ENCODE results near the gene PDZD2.
A peak's percentile ranks its signal among the peaks of the same experiment; 100 is the strongest.
"Not testable (repeated sequence)": the region's sequence is repeated elsewhere in the genome, so short reads cannot be mapped to it uniquely, and the experiment has no call there.

PDZD2 gene

GRCh38 chr5:32030686-32031085 lies 391.8 kb downstream of the PDZD2 start:
- no peaks in the 10 kb centered on the region for H3K9me3 ChIP-seq
- DNase-seq: no peak
- H3K36me3 ChIP-seq: no peaks in the 10 kb centered on the region
- TF ChIP-seq CTCF (IDR thresholded peaks at IDR 0.05): no peak
- H3K4me1 ChIP-seq: peaks cover 0 to 31% (median 18%) of the 10 kb centered on the region in 4 donors
- H3K27me3 ChIP-seq: no peaks in the 10 kb centered on the region
- no peak overlapping the region for H3K4me3 ChIP-seq
- intact Hi-C loops (cut with DNase I; ENCODE audit: low total_unique reads): no loop called here
- no peak overlapping the region for H3K27ac ChIP-seq

- H3K27ac ChIP-seq: no peak overlapping the region
- TF ChIP-seq CTCF (IDR thresholded peaks at IDR 0.05): no peak
- H3K27me3 ChIP-seq: no peaks in the 10 kb centered on the region
- DNase-seq: no peak
- H3K9me3 ChIP-seq: no peaks in the 10 kb centered on the region
- intact Hi-C loops (cut with DNase I; ENCODE audit: low total_unique reads): no loop called here
- H3K4me1 ChIP-seq: peaks cover 0 to 31% (median 18%) of the 10 kb centered on the region in 4 donors
- no peak overlapping the region for H3K4me3 ChIP-seq
- no peaks in the 10 kb centered on the region for H3K36me3 ChIP-seq
Measured at GRCh38 chr5:32031089-32031488, 392.2 kb downstream of the PDZD2 start.

- no peak for TF ChIP-seq CTCF (IDR thresholded peaks at IDR 0.05)
- no peaks in the 10 kb centered on the region for H3K9me3 ChIP-seq
- DNase-seq: no peak
- H3K27me3 ChIP-seq: no peaks in the 10 kb centered on the region
- no peak overlapping the region for H3K27ac ChIP-seq
- intact Hi-C loops (cut with DNase I; ENCODE audit: low total_unique reads): no loop called here
- no peaks in the 10 kb centered on the region for H3K4me1 ChIP-seq
- H3K4me3 ChIP-seq: no peak overlapping the region
- H3K36me3 ChIP-seq: peaks cover 0 to 23% (median 0%) of the 10 kb centered on the region in 3 donors
Measured at GRCh38 chr5:32038523-32038922, 399.6 kb downstream of the PDZD2 start.

GRCh38 chr5:32039133-32039532 lies 400.2 kb downstream of the PDZD2 start:
- H3K4me1 ChIP-seq; H3K9me3 ChIP-seq; DNase-seq; H3K27ac ChIP-seq; H3K27me3 ChIP-seq; H3K4me3 ChIP-seq; intact Hi-C loops (cut with DNase I; ENCODE audit: low total_unique reads): not testable (repeated sequence)
- peaks cover 0 to 23% (median 0%) of the 10 kb centered on the region in 3 donors for H3K36me3 ChIP-seq

GRCh38 chr5:32039601-32040000 lies 400.7 kb downstream of the PDZD2 start:
- DNase-seq; intact Hi-C loops (cut with DNase I; ENCODE audit: low total_unique reads); H3K4me1 ChIP-seq; H3K27ac ChIP-seq; H3K27me3 ChIP-seq; H3K9me3 ChIP-seq; H3K4me3 ChIP-seq: not testable (repeated sequence)
- peaks cover 0 to 23% (median 0%) of the 10 kb centered on the region in 3 donors for H3K36me3 ChIP-seq

GRCh38 chr5:32040181-32040695 lies 401.3 kb downstream of the PDZD2 start:
- H3K4me1 ChIP-seq; H3K9me3 ChIP-seq; H3K27me3 ChIP-seq; H3K4me3 ChIP-seq; H3K27ac ChIP-seq; intact Hi-C loops (cut with DNase I; ENCODE audit: low total_unique reads); DNase-seq: not testable (repeated sequence)
- peaks cover 0 to 23% (median 0%) of the 10 kb centered on the region in 3 donors for H3K36me3 ChIP-seq

- intact Hi-C loops (cut with DNase I; ENCODE audit: low total_unique reads): no loop called here
- peak in 1 of 2 donors; percentile 27 for DNase-seq
- no peak overlapping the region for H3K27ac ChIP-seq
- H3K4me1 ChIP-seq: peaks cover 0 to 10% (median 0%) of the 10 kb centered on the region in 4 donors
- H3K27me3 ChIP-seq: no peaks in the 10 kb centered on the region
- no peak for TF ChIP-seq CTCF (IDR thresholded peaks at IDR 0.05)
- H3K9me3 ChIP-seq: no peaks in the 10 kb centered on the region
- no peak overlapping the region for H3K4me3 ChIP-seq
- H3K36me3 ChIP-seq: peaks cover 0 to 23% (median 0%) of the 10 kb centered on the region in 3 donors
Measured at GRCh38 chr5:32042551-32042961, 403.6 kb downstream of the PDZD2 start.

Measured in tibial artery (tissue), 4 donors.